Body of pancreas (tissue), 4 donors: ENCODE measurements around the gene GPRC5D.

Experiments
- CTCF ChIP-seq, 7 experiments: fragments of 450-650 bp in 4 of 7; fragments of 200-600 bp in 3 of 7; sonication (generic) in 3 of 7; IDR thresholded peaks; one replicate each; pipeline ENCODE4 v1.5.1; 2016 to 2019; ENCODE audit warnings: antibody characterized with exemption in 7 of 7
- POLR2A ChIP-seq, 3 donors: fragments of 450-650 bp; IDR thresholded peaks; one replicate each; pipeline ENCODE4 v1.6.1; 2016; ENCODE audit warnings: antibody characterized with exemption in 3 of 3, mild to moderate bottlenecking in 2 of 3

GRCh38 chr12:12938541-12938940, 13.4 kb downstream of the GPRC5D start:
- TF ChIP-seq CTCF (IDR thresholded peaks at IDR 0.05) (no peak), POLR2A (IDR thresholded peaks at IDR 0.05) (no peak)
